ENCODE results near the gene SLC39A5. TPM values are rescaled to one million over a fixed set of nuclear protein-coding genes. Genes with fewer than 3 reads are reported as not detected.

The SLC39A5 gene
- total RNA-seq, 5 donors from 2014 or later (not counting 1 experiment from before 2014, with no cell fraction given), result 0.57 to 1.4 (median 0.58) TPM; not detected in 2

Other genes with a start within 250 kb of the SLC39A5 start
- 1 to 10 TPM; 2.6 to 7.3 (median 3.2) TPM for gene SUOX, start 232.8 kb upstream of the SLC39A5 start, total RNA-seq
- gene IKZF4, start 209.0 kb upstream of the SLC39A5 start, total RNA-seq, result 10 to 100 TPM in 3 of 5 donors, 1 to 10 TPM in 2; 6.1 to 14.9 (median 13.2) TPM
- gene RPS26, start 188.1 kb upstream of the SLC39A5 start, total RNA-seq, result 100 to 1,000 TPM in 1 of 5 donors, 10 to 100 TPM in 4; 30.3 to 141 (median 49.9) TPM
- gene ERBB3, start 149.9 kb upstream of the SLC39A5 start, total RNA-seq, result 10 to 100 TPM in 1 of 5 donors, 1 to 10 TPM in 3, under 1 TPM in 1; 0.93 to 24.0 (median 8.2) TPM
- 100 to 1,000 TPM in 3 of 5 donors, 10 to 100 TPM in 2; 67.5 to 113 (median 104) TPM for gene PA2G4, start 125.5 kb upstream of the SLC39A5 start, total RNA-seq
- 1,000 to 10,000 TPM; 4,612 to 5,648 (median 5,133) TPM for gene RPL41, start 113.4 kb upstream of the SLC39A5 start, total RNA-seq
- 10 to 100 TPM in 3 of 5 donors, 1 to 10 TPM in 2; 8.4 to 15.1 (median 11.4) TPM for gene ZC3H10, start 111.8 kb upstream of the SLC39A5 start, total RNA-seq
- gene ESYT1, start 101.8 kb upstream of the SLC39A5 start, total RNA-seq, result 100 to 1,000 TPM; 181 to 298 (median 276) TPM
- 10 to 100 TPM in 1 of 5 donors, 1 to 10 TPM in 4; 5.9 to 12.4 (median 7.7) TPM for gene MYL6B, start 77.5 kb upstream of the SLC39A5 start, total RNA-seq
- 100 to 1,000 TPM; 506 to 663 (median 569) TPM for gene MYL6, start 71.7 kb upstream of the SLC39A5 start, total RNA-seq
- gene SMARCC2, start 40.6 kb upstream of the SLC39A5 start, total RNA-seq, result 100 to 1,000 TPM; 135 to 160 (median 159) TPM
- 10 to 100 TPM; 26.3 to 43.1 (median 39.4) TPM for gene RNF41, start 8.1 kb upstream of the SLC39A5 start, total RNA-seq
- gene NABP2, start 5.7 kb upstream of the SLC39A5 start, total RNA-seq, result 10 to 100 TPM; 11.8 to 19.1 (median 14.0) TPM
- 10 to 100 TPM; 35.8 to 51.0 (median 43.1) TPM for gene ANKRD52, start 28.3 kb downstream of the SLC39A5 start, total RNA-seq
- gene COQ10A, start 36.9 kb downstream of the SLC39A5 start, total RNA-seq, result 10 to 100 TPM; 29.9 to 38.4 (median 31.9) TPM
- 100 to 1,000 TPM; 135 to 166 (median 159) TPM for gene CS, start 70.3 kb downstream of the SLC39A5 start, total RNA-seq
- 10 to 100 TPM; 52.9 to 92.8 (median 90.8) TPM for gene CNPY2, start 85.9 kb downstream of the SLC39A5 start, total RNA-seq
- gene PAN2, start 103.9 kb downstream of the SLC39A5 start, total RNA-seq, result 100 to 1,000 TPM; 126 to 187 (median 164) TPM
- gene IL23A, start 108.8 kb downstream of the SLC39A5 start, total RNA-seq, result 10 to 100 TPM; 16.3 to 29.9 (median 27.6) TPM
- 100 to 1,000 TPM; 117 to 187 (median 162) TPM for gene STAT2, start 130.1 kb downstream of the SLC39A5 start, total RNA-seq
- gene APOF, start 132.8 kb downstream of the SLC39A5 start, total RNA-seq, result not detected
- gene TIMELESS, start 219.4 kb downstream of the SLC39A5 start, total RNA-seq, result 1 to 10 TPM; 5.0 to 7.5 (median 6.4) TPM
- gene MIP, start 224.6 kb downstream of the SLC39A5 start, total RNA-seq, result not detected
- 1 to 10 TPM; 4.7 to 7.3 (median 5.5) TPM for gene SPRYD4, start 238.5 kb downstream of the SLC39A5 start, total RNA-seq

Data from T-cell (primary cell).